ENCODE results near the gene GRM3.
A peak's percentile ranks its signal among the peaks of the same experiment; 100 is the strongest.

Gene GRM3

GRCh38 chr7:86790383-86790782 is 146.7 kb downstream of the GRM3 start:
- no peak for DNase-seq

- DNase-seq = no peak
Measured at GRCh38 chr7:86792260-86792659, 148.6 kb downstream of the GRM3 start.

GRCh38 chr7:86793136-86793535 is 149.4 kb downstream of the GRM3 start:
- DNase-seq = no peak

- peak; percentile 20 to 37 for DNase-seq
Measured at GRCh38 chr7:86814661-86815379, 171.1 kb downstream of the GRM3 start.

GRCh38 chr7:86815556-86815955 is 171.8 kb downstream of the GRM3 start:
- DNase-seq = no peak

- DNase-seq = no peak
Measured at GRCh38 chr7:86818903-86819302, 175.2 kb downstream of the GRM3 start.

GRCh38 chr7:86823769-86824168 is 180.1 kb downstream of the GRM3 start:
- no peak for DNase-seq

- no peak for DNase-seq
Measured at GRCh38 chr7:86825264-86825663, 181.6 kb downstream of the GRM3 start.

GRCh38 chr7:86826948-86827347 is 183.2 kb downstream of the GRM3 start:
- no peak for DNase-seq

GRCh38 chr7:86833360-86833759 is 189.7 kb downstream of the GRM3 start:
- DNase-seq = no peak

GRCh38 chr7:86837235-86837634 is 193.5 kb downstream of the GRM3 start:
- no peak for DNase-seq

- no peak for DNase-seq
Measured at GRCh38 chr7:86844608-86845007, 200.9 kb downstream of the GRM3 start.

- DNase-seq = no peak
Measured at GRCh38 chr7:86846494-86847190, 202.9 kb downstream of the GRM3 start.

- DNase-seq = no peak
Measured at GRCh38 chr7:86848226-86848625, 204.5 kb downstream of the GRM3 start.

GRCh38 chr7:86851566-86851965 is 207.9 kb downstream of the GRM3 start:
- DNase-seq = no peak

- no peak for DNase-seq
Measured at GRCh38 chr7:86863452-86863851, 219.7 kb downstream of the GRM3 start.

GRCh38 chr7:86867163-86867762 is 223.6 kb downstream of the GRM3 start:
- no peak for DNase-seq

GRCh38 chr7:86876146-86876545 is 232.4 kb downstream of the GRM3 start:
- DNase-seq = no peak

- DNase-seq = no peak
Measured at GRCh38 chr7:86884152-86884551, 240.4 kb downstream of the GRM3 start.

GRCh38 chr7:86889501-86889900 is 245.8 kb downstream of the GRM3 start:
- DNase-seq = no peak

GRCh38 chr7:86898171-86898570 is 254.5 kb downstream of the GRM3 start:
- DNase-seq = no peak

- no peak for DNase-seq
Measured at GRCh38 chr7:86900886-86901285, 257.2 kb downstream of the GRM3 start.

- DNase-seq = peak in 1 of 2 experiments; percentile 15
Measured at GRCh38 chr7:86904949-86905834, 261.5 kb downstream of the GRM3 start.
